ENCODE measurements around the gene IFITM1.

GRCh38 chr11:332651-333480, 19.0 kb downstream of the IFITM1 start:
- TF ChIP-seq TARDBP (IDR thresholded peaks at IDR 0.05) (no peak), POLR2A (conservative IDR thresholded peaks at IDR 0.05) (no peak), BCOR (IDR thresholded peaks at IDR 0.05) (peak; percentile 97), EWSR1 (IDR thresholded peaks at IDR 0.05; ENCODE audit: borderline replicate concordance, low read depth, partially characterized antibody) (no peak), CTCF (IDR thresholded peaks at IDR 0.05 in 2 of 3, conservative IDR thresholded peaks at IDR 0.05 in 1 of 3; ENCODE audit: insufficient read depth in 2 of 3, low read depth in 1 of 3, low read length in 3 of 3) (no peak), CBX5 (IDR thresholded peaks at IDR 0.05; ENCODE audit: borderline replicate concordance, low read depth) (no peak), MBD2 (IDR thresholded peaks at IDR 0.05; ENCODE audit: borderline replicate concordance, low read depth) (no peak), CSDE1 (IDR thresholded peaks at IDR 0.05) (no peak), ZNF407 (IDR thresholded peaks at IDR 0.05; ENCODE audit: low read depth) (no peak), NEUROD1 (IDR thresholded peaks at IDR 0.05; ENCODE audit: borderline replicate concordance, low read depth, low read length, partially characterized antibody) (no peak), JUNB (CRISPR knock-in tag; conservative IDR thresholded peaks at IDR 0.05) (no peak), ZBTB1 (CRISPR knock-in tag; IDR thresholded peaks at IDR 0.05; ENCODE audit: borderline replicate concordance, low read depth) (no peak)

Data from K562 (cell line).